GM18907 (cell line): ENCODE results near the gene GP1BB.
"Not testable (repeated sequence)": the region's sequence is repeated elsewhere in the genome, so short reads cannot be mapped to it uniquely, and the experiment has no call there.

Experiments used
- ATAC-seq: cut with Tn5 transposase; IDR thresholded peaks from one replicate; pipeline ENCODE4 v1.9.1; 2021; ENCODE audit warnings: mild to moderate bottlenecking, moderate library complexity; ENCODE audit not compliant: unreplicated experiment

Gene GP1BB

DNA sequence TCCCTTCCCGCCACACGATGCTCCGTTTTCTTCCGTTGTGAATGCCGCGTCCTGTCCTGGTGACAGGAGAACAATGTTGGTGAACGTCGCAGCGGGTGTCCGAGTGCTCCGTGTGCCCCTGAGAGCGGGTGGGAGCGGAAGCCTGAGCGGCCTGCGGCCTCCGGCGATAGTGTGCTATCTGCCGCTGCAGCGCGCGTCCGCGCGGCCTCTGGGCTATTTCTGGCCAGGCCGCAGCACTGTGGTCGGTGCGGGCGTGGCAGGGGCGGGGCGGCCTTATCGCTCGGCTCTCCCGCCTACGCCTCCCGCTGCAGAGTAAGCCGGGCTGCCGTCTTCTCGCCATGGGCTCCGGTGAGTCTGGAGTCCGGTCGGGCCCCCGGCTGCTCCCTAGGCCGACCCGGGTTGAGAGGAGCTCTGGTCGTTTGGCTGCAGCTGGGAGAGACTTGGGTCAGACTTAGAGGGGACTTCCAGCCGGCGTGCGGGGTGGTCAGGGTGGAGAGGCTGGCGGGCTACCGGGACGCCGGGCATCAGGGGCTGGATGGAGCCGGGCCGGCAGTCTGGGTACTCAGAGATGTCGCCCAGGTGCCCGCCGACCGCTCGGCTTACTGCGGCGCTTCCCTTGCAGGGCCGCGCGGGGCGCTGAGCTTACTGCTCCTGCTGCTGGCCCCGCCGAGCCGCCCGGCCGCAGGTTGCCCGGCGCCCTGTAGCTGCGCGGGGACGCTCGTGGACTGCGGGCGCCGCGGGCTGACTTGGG is at the start of gene GP1BB:
TSS of gene GP1BB (plus strand) at position 308 of the 751 bp plus-strand sequence. CDS start at position 339, 31 bp downstream.
- ATAC-seq: no peak

DNA sequence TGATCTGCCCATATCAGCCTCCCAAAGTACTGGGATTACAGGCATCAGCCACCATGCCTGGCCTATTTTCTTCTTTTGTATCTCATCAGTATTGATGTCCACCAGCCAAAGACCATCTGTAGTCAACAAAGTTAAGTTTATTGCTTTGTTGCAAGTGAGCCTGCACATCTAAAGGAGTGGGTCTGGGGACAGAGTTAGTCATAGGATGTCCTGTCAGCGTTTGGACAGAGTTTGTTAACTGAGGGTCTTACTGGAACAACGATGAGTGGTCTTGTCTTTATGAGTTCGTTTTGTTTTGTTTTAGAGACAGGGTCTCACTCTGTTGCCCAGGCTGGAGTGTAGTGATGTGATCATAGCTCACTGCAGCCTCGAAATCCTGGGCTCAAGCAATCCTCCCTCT is 49.7 kb upstream of the GP1BB start:
- ATAC-seq: no peak

DNA sequence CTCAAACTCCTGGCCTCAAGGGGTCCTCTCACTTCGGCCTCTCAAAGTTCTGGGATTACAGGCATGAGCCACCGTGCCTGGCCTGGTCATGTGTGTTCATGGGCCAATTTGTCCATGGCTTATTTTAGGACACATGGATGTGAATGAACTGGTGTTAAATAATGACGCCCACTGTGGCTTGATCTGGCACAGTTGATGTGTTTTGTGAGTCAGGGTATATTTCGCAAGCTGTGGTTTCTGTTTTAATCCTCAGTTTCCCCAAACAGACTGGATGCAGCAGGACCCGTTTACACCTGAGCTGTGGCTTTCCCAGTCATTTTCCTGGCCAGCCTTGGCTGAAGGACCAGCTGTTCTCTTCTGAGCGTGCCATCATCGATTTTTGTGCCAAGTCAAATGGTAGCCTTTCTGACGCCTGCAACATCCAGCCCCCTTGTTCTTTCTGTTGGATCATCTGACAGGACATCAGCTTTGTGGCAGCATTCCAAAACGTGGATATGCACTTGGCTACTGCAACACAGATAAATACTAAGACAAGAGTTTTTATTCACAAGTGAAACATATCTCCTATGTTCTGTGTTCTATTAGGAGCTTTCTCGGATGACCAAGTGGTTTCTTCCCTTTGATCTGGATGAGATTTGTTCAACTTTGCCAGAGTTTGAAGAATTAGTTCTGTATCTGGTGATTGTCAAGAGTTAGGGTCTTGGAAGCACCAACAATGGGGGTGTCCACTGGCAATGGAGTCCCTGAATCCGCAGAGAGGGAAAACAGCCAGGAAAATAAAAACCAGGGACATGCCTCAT is 49.0 kb upstream of the GP1BB start:
- no peak for ATAC-seq

DNA sequence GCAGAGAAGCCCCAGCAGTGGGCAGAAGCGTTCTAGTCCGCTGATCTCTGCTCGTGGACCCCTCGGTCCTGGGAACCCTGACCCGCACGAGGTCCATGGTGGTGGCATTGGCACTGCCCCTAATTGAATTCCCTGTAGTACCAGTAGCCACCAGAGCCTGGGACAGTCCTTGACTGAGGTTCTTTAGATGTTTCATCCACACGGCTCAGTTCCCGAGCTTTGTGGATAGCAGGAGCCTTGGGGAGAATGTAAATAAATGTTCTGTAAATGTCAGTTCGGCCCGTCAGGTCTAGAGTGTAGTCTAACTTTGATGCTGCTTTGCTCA is 48.4 kb upstream of the GP1BB start:
- ATAC-seq: no peak

DNA sequence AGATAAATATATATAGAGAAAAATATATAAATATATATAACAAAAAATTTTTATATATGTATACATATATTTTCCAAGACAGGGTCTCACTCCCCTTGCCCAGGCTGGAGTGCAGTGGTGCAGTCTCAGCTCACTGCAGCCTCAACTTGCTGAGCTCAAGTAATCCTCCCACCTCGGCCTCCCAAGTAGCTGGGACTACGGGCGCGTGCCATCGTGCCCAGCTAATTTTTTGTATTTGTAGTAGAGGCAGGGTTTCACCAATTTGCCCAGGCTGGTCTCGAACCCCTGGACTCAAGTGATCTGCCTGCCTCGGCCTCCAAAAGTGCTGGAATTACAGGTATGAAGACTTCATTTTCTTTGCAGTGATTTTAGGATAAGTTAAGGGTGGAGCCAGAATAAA is 47.9 kb upstream of the GP1BB start:
- ATAC-seq: no peak

DNA sequence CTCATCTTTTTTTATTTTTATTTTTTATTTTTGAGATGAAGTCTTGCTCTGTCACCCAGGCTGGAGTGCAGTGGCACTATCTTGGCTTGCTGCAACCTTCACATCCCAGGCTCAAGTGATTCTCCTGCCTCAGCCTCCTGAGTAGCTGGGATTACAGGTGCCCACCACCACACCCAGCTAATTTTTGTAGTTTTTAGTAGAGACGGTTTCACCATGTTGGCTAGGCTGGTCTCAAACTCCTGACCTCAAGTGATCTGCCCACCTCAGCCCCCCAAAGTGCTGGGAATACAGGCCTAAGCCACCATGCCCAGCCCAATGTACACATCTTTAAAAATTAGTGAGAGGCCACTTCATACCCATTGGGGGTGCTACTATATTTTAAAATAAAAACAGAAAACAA is 46.9 kb upstream of the GP1BB start:
- not testable (repeated sequence) for ATAC-seq

DNA sequence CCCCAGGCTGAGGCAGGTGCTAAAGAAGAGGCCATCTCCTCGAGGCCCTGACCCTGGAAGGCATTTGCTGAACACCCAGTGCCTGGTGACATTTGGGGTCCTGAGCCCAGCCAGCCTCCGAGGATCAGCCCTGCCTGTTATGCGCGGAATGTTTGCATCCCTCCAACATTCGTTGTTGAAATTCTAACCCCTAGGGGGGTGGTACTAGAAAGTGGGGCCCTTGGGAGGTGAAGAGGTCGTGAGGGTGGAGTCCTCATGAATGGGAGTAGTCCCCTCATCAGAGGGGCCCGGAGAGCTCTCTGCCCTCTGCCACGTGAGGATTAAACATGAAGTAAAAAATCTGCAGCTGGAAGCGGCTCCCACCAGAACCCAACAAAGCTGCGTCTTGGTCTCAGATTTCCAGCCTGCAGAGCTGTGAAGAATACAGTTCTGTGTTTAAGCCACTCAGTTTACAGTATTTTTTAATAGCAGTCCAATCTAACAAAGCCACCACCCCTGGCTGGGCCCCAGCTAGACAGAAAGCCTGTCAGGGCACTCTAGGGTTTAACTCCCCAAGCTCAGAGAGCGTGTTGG is 44.3 kb upstream of the GP1BB start:
- no peak for ATAC-seq

DNA sequence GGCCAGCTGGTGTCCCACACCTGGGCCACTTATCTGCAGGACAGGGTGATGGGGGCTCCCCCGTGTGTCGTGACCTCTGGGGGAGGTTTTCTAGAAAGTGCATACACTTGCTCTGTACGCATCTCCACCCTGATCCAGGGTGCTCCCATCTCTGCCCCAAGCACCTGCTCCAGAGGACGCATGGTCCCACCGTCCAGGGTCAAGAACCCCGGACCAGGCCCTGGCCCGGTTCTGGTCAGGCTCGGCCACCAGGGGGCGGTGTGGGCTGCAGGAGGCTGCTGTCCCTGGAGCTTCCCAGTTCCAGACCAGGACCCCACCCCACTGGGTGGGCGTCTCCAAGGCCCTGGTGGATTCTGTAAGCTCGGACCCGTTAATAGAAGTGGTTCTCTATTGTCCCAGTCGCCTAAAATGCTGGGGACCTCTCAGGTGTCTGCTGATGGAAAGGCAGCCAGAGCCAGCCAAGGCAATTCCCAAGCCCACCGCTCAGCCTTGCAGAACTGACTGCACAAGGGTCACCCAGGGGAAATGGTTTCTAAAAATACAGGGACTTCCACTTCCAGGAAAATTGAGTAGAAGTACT is 43.7 kb upstream of the GP1BB start:
- ATAC-seq: no peak

DNA sequence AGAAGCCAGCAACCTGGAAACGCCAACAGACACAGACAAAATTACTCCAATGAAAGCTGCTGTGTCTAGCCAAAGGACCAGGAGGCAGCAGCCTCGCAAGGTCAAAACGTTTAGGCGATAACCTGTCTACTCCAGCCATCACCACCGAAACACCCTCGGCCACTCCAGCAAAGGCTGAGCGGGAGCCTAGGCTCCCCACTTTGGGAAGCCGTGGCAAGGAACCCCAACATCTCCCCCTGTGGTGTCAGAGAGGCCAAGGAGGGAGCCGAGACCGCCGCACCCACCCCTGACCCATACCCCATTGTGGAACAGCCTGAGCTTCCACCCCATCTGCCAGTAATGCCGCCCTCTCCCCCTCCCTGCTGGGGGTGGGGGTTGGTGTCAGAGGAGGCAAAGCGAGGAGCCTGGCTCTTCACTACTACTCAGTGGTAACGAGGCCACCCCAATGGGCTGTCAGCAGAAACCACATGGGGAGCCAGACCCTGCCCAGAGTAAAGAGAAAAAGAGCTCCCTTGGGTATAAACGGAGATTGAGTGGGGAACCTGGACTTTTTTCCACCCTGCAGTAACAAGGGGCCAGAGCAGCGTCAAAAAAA is 43.0 kb upstream of the GP1BB start:
- ATAC-seq: no peak

DNA sequence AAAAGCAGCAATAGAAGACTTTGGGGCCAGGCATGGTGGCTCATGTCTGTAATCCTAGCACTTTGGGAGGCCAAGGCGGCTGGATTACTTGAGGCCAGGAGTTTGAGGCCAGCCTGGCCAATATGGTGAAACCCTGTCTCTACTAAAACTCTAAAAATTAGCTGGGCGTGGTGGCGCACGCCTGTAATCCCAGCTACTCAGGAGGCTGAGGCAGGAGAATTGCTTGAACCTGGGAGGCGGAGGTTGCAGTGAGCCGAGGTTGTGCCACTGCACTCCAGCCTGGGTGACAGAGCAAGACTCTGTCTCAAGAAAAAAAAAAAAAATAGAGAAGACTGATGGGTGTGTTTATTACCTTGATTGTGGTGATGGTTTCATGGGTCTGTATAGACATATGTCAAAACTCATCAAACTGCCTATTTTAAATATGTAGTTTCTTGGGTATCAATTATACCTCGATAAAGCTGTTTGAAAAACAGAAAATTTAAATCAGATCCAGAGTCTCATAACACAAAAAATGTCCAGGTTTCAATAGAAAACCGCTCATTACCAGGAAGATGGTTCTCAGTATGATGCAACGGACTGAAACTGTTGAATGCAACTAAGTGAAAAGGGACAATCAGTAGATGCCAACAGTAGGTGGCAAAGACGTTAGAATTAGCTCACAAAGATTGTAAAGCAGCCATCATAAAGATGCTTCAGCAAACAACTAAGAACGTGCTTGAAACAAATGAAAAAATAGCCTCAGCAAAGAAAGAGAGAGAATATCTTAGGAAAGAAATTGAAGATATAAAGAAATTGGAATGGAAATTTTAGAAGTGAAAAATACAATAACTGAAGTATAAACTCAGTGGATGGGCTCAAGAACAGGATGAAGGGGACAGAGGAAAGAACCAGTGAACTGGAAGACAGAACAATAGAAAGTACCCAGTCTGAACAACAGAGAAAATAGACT is 42.2 kb upstream of the GP1BB start:
- ATAC-seq: no peak

DNA sequence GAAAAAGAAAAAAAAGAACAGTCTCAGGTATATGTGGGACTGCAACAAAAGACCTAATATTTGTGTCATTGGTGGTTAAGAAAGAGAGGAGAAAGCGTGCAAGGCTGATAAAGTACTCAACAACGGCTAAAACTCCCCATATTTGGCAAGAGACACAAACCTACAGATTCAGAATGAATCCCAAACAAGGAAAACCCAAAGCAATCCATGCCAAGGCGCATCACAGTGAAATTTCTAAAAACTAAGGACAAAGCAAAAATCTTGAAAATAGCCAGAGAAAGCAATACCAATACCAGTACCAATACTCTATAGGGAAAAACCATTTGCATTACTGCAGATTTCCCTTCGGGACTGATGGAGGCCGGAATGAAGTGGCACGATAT is 41.5 kb upstream of the GP1BB start:
- no peak for ATAC-seq

DNA sequence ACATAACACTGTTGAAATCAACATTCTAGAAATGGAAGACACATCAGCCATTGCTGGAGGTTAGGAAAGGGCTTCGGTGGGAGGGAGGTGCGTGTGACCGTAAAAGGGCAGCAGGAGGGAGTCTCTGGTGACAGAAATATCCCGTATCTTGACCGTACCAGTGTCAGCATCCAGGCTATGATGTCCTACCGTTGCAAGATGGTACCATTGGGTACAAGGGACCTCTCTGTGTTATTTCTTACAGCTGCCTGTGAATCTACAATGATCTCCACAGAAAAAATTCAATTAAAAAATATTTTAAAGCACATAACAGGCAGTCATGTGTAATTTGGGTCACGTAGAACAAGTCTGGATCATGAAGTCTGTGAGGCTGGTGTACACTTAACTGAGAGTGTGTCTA is 36.4 kb upstream of the GP1BB start:
- no peak for ATAC-seq

DNA sequence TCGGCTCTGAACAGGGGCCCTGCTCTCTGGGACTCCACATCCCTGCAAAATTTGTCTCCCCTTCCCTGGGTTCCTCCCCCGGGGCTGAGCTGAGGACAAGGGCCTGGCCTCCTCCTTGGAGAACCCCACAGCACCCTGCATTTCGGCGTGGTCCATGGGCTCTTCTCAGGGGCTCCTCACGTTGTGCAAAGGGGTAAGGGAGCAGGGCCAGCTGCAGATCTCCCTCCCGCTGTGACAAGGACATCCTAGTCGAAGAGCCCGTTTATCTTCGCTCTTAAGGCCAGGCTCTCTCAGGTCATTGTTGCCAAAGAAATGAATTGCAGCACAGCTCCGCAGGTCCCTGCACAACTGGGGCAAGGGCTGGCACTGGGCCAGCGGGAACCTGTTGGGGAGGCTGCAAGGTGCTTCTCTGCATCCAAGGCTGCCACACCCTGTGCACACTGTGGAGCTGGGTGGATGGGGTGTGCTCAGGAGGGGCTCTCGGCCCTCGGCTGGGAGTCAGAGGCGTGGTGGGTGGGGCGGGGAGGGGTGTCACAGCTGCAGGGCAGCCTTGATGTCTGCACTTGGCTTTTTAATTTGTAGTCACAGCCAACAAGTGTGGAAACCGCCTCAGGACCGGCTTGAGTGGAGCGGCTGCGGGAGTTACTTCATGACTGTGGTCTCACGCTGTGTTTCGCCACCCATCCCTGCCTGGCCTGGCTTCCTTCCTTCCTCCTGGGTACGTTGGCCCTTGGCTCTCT is 35.6 kb upstream of the GP1BB start:
- no peak for ATAC-seq

DNA sequence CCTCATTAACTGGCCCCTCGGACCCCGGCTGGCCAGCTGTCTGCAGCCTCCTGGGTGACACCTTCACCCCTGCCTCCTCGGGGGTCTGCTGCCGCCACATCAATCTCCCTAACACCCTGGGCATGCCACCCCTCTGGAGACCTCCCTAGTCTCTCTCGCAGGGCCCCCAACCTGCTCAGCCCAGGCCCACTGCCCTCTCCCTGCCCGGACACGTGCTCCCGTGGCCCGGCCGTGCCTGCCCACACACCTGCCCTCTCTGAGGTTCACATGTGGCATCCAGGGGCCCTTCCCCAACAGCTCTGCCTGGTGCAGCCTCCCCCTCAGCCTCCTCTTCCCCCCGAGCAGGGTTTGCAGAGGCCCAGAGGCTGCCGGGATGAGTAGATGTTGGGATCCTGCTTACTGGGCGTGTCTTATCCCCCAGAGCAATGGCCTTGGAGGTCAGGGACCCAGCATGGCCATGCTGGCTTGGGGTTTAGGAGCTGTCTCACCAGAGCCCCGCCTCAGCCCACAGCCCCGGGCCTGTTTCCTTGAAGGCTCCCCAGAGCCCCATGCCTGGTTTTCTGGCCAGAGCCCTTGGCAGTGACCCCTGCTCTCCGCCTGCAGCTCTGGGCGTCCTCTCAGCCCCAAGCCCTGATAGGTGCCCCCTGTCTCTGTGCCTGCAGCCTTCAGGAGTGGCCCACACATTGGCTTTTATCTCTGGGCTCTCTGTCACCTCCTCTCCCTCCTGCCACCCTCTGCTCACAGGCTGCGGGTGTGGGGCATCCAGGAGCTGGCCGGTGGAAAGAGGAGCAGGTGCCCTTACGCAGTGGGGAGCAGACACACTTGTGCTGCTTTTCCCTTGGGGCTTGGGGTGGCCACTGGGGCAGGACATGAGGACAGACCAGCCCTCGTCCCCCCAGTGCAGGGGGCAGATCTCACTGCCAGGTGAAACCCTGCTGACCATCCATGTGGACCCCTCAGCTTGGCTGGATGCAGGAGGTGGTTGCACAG is 34.7 kb upstream of the GP1BB start:
- ATAC-seq: no peak

DNA sequence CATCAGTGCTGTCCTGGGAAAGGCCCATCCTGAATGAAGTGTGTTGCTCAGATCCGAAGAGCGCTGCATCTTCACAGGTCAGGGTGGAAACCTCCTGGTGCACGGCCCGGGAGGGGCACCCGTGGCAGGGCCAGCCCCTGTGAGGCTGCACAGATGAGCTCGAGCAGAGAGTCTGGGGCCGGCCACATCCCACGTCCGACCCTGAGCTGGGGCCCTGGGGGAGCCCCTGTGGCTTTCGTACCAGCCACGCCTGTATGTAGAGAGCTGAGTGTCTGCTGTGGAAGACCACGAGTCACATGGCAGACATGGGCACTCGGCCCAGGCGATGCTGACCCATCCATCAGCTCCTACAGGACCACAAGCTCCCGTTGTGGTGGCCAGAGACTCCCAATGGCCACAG is 33.9 kb upstream of the GP1BB start:
- ATAC-seq: no peak

DNA sequence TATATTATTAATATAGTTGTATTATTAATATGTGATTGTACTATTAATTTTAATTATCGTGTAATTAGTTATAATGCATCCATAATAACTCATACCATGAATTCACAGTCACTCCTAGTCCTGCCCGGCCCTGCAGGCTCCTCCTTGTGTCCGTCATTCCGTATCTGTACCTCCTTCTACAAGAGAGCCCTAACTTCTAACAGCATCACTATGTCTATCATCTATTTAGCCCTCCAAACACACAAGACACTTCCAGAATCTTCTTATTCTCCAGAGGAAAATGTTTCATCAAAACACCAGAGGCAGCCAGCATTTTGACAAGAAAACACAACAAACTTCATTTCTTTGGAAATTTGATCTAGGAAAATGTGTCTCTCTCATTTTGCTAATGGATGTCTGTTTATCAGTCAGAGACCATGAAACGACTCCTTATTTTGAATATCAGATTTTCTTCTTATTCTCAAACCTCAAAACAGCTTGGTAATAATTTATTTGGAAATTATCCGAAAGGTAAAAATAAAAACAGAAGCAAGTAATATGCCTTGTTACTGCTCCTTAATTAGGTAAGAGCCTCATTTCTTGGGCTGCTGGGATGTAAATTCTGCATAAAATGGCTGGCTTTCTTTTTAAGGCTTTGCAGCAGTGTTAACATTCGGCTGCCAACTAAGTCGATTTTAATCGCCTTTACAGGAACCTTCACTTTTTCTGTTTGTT is 32.2 kb upstream of the GP1BB start:
- ATAC-seq: no peak

DNA sequence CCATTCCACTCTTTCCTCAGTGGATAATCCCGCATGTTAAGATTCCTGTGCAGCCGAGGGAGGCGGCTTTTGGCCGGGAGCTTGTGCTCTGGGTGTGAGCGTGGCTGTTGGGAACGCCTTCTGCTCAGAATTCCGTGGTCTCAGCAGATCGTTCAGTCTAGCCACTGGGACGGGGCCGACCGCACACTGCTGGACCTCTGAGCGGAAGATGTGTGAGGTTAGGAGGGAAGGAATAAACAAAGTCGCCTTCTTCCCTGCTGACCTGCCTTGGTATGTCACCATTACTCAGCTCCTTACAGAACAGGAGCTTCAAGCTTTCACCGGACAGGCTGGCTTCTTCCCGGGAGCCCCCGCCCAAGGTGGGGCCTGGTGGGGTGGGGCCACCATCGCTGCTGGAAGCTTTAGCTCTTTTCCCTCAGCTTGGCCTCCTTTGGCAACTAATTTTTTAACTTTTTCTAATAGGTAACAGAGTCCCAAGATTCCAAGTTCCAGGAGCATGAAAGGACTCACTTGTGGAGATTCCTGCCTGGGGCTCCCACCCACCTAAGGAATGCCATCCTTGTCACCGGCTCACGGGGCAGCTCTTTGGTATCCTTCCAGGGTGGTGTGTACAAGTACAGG is 31.5 kb upstream of the GP1BB start:
- no peak for ATAC-seq
